WTC11 (cell line): Measurements from ENCODE around the gene SDCCAG8. TPM values are rescaled to one million over a fixed set of nuclear protein-coding genes. Genes with fewer than 3 reads are reported as not detected.

Source experiments
- ATAC-seq: fragments of 200-7000 bp; cut with Tn5 transposase; 2 replicates; pipeline ENCODE4 v1.10.0; 2021; ENCODE audit warnings: mild to moderate bottlenecking, moderate library complexity
- CTCF ChIA-PET: fragments of 300-600 bp; sonication (Branson Sonifier 250); formaldehyde crosslinking; loops from one replicate; lab custom pipeline; 2021; ENCODE audit warnings: antibody characterized with exemption; lab: Charles Lee
- POLR2A ChIA-PET: fragments of 350-600 bp; sonication (Branson Sonifier 250); formaldehyde crosslinking; loops from one replicate; lab custom pipeline; 2021; ENCODE audit warnings: antibody characterized with exemption; lab: Charles Lee
- DNase-seq: peaks from one replicate; pipeline ENCODE4 v3.0.0; 2021; ENCODE audit warnings: low spot score
- H3K27ac Mint-ChIP-seq: 2 replicates; pipeline ENCODE4 v1.8.0; 2021; ENCODE audit warnings: mixed read lengths
- H3K27me3 Mint-ChIP-seq: 2 replicates; pipeline ENCODE4 v1.8.0; 2021; ENCODE audit warnings: low read depth, mild to moderate bottlenecking, moderate library complexity, mixed read lengths
- H3K36me3 Mint-ChIP-seq: 2 replicates; pipeline ENCODE4 v1.8.0; 2021; ENCODE audit warnings: mixed read lengths
- H3K4me1 Mint-ChIP-seq: 2 replicates; pipeline ENCODE4 v1.8.0; 2022; ENCODE audit warnings: mixed read lengths
- H3K4me3 Mint-ChIP-seq: 2 replicates; pipeline ENCODE4 v1.8.0; 2021; ENCODE audit warnings: mild to moderate bottlenecking, moderate library complexity, mixed read lengths
- H3K9me3 Mint-ChIP-seq: 2 replicates; pipeline ENCODE4 v1.8.0; 2021; ENCODE audit warnings: mixed read lengths
- ATF1 ChIP-seq: sonication (generic); formaldehyde crosslinking; IDR thresholded peaks from 2 replicates; pipeline ENCODE4 v1.8.1; 2023; ENCODE audit warnings: mild to moderate bottlenecking, moderate library complexity, missing genetic modification reagents
- CREB1 ChIP-seq: sonication (generic); formaldehyde crosslinking; IDR thresholded peaks from 2 replicates; pipeline ENCODE4 v1.8.0; 2023; ENCODE audit warnings: mild to moderate bottlenecking, missing genetic modification reagents
- FOXK1 ChIP-seq: sonication (generic); formaldehyde crosslinking; IDR thresholded peaks from 2 replicates; pipeline ENCODE4 v1.8.0; 2022; ENCODE audit warnings: mild to moderate bottlenecking, moderate library complexity, missing genetic modification reagents
- GTF2I ChIP-seq: fragments of 250-450 bp; sonication (Bioruptor Pico); conservative IDR thresholded peaks from 2 replicates; pipeline ENCODE4 v1.4.0; 2021; ENCODE audit warnings: mild to moderate bottlenecking
- JAZF1 ChIP-seq: fragments of 250-450 bp; sonication (Bioruptor Pico); IDR thresholded peaks from 2 replicates; pipeline ENCODE4 v1.9.0; 2021; ENCODE audit warnings: moderate library complexity, mild to moderate bottlenecking, inconsistent platforms
- MXD4 ChIP-seq: fragments of 250-450 bp; sonication (Bioruptor Pico); IDR thresholded peaks from 2 replicates; pipeline ENCODE4 v1.8.0; 2021; ENCODE audit warnings: mild to moderate bottlenecking, moderate library complexity, borderline replicate concordance
- NFATC4 ChIP-seq: fragments of 250-450 bp; sonication (Bioruptor Pico); IDR thresholded peaks from 2 replicates; pipeline ENCODE4 v1.9.0; 2021; ENCODE audit warnings: mild to moderate bottlenecking
- NR3C1 ChIP-seq: sonication (generic); formaldehyde crosslinking; conservative IDR thresholded peaks from 2 replicates; pipeline ENCODE4 v1.8.1; 2023; ENCODE audit warnings: low read depth, mild to moderate bottlenecking, missing genetic modification reagents
- PRRX2 ChIP-seq: fragments of 250-450 bp; sonication (Bioruptor Pico); IDR thresholded peaks from 2 replicates; pipeline ENCODE4 v1.8.0; 2021; ENCODE audit warnings: mild to moderate bottlenecking
- SMAD3 ChIP-seq: sonication (generic); formaldehyde crosslinking; IDR thresholded peaks from 2 replicates; pipeline ENCODE4 v1.8.0; 2022; ENCODE audit warnings: missing genetic modification reagents, mild to moderate bottlenecking, borderline replicate concordance
- SMAD4 ChIP-seq: sonication (generic); formaldehyde crosslinking; IDR thresholded peaks from 2 replicates; pipeline ENCODE4 v1.8.0; 2022; ENCODE audit warnings: mild to moderate bottlenecking, missing genetic modification reagents
- SP1 ChIP-seq: sonication (generic); formaldehyde crosslinking; conservative IDR thresholded peaks from 2 replicates; pipeline ENCODE4 v1.8.1; 2022; ENCODE audit warnings: missing genetic modification reagents
- ZBTB21 ChIP-seq: sonication (generic); formaldehyde crosslinking; IDR thresholded peaks from 2 replicates; pipeline ENCODE4 v1.8.1; 2023; ENCODE audit warnings: mild to moderate bottlenecking, missing genetic modification reagents, borderline replicate concordance
- ZNF138 ChIP-seq: sonication (generic); formaldehyde crosslinking; conservative IDR thresholded peaks from 2 replicates; pipeline ENCODE4 v1.8.1; 2022; ENCODE audit warnings: mild to moderate bottlenecking, moderate library complexity, missing genetic modification reagents
- total RNA-seq: library from RNA; stranded (reverse); gene quantifications from 3 replicates; pipeline ENCODE4 v1.2.3, GENCODE V29; 2021
- TF ChIP-seq, protein P1 (sequence below): sonication (generic); formaldehyde crosslinking; IDR thresholded peaks from 2 replicates; pipeline ENCODE4 v1.8.1; 2022; ENCODE audit warnings: mild to moderate bottlenecking, moderate library complexity, missing genetic modification reagents
- TF ChIP-seq, protein P2 (sequence below): sonication (generic); formaldehyde crosslinking; IDR thresholded peaks from 2 replicates; pipeline ENCODE4 v1.8.1; 2022; ENCODE audit warnings: low read depth, mild to moderate bottlenecking, moderate library complexity, missing genetic modification reagents, borderline replicate concordance
- TF ChIP-seq, protein P3 (sequence below): sonication (generic); formaldehyde crosslinking; IDR thresholded peaks from 2 replicates; pipeline ENCODE4 v1.8.0; 2023; ENCODE audit warnings: missing genetic modification reagents
- TF ChIP-seq, protein P4 (sequence below): sonication (generic); formaldehyde crosslinking; IDR thresholded peaks from 2 replicates; pipeline ENCODE4 v1.8.0; 2022; ENCODE audit warnings: mild to moderate bottlenecking, missing genetic modification reagents
- TF ChIP-seq, protein P5 (sequence below): fragments of 250-450 bp; sonication (Bioruptor Pico); IDR thresholded peaks from 2 replicates; pipeline ENCODE4 v1.9.0; 2021; ENCODE audit warnings: moderate library complexity, mild to moderate bottlenecking, inconsistent platforms, borderline replicate concordance
- TF ChIP-seq, protein P6 (sequence below): fragments of 250-450 bp; sonication (Bioruptor Pico); IDR thresholded peaks from 2 replicates; pipeline ENCODE4 v1.9.0; 2021; ENCODE audit warnings: mild to moderate bottlenecking

The SDCCAG8 gene
- total RNA-seq, 1 experiment from 2014 or later: 44.3 TPM

DNA sequence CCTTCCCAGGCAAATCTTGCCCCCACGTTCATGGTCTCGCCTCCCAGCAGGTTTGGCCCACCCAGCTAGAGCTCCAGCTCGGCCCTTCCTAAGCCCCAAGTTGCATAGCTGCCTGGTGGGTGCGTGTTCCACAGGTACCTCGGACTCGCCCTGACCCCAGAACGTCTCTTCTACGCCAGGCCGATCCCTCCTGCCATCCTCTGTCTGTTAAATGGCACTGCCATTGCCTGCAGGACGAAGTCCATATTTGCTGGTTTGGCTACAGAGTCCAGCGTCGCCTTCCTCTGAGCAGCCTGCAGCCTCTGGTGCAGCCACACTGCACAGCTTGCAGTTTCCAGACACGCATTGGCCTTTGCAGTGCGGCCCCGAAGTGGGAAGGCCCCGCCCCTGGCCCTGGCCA is 228.1 kb downstream of the SDCCAG8 start:
- ATAC-seq: no peak; the same call in 1 of the 2 replicates
- peaks cover 2% of the 10 kb centered on the region; the same call in 1 of the 2 replicates for H3K27me3 Mint-ChIP-seq
- CTCF ChIA-PET: interaction anchor here (0.6 to 0.7 kb wide), 4 partner anchors 10 to 60 kb away, joined by 3 read pairs; no protein-coding TSS in a partner anchor

DNA sequence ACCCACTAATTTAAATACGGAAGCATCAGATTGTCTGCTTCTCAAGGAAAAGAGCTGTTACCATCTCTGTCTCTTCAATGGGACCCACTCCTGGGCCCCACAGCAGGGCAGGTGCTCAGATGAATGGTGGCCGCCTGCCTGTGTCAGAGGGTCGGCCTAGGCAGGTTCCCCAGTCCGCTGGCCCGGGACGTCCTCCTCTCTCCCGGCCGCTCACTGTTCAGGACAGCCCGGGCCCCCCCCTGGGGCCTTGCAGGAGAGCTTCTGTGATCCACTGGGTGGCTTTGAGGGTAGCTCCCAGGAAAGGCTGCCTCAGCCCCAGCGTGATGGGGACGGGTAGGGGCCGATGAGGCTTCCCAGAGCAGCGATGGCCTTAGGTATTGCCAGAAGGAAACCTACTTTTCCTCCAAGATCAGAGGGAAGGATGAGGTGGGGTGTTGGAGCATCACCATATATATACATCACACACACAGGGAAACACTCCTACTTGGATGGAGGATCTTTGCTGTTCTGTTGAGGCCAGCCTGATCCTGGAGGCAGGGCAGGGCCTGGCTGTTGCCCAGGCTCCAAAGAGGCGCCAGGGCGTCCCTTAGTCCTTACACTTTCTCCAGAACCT is 231.3 kb downstream of the SDCCAG8 start:
- ChIA-PET POLR2A (no interaction called here), CTCF (no interaction called here)
- Mint-ChIP-seq H3K9me3 (no peaks in the 10 kb centered on the region), H3K36me3 (no peaks in the 10 kb centered on the region), H3K27me3 (peaks cover under 1% of the 10 kb centered on the region; the same call in 1 of the 2 replicates), H3K4me1 (peaks cover 73% of the 10 kb centered on the region), H3K27ac (peak overlapping the region; percentile 49; the same call in 1 of the 2 replicates), H3K4me3 (0 out of 2 replicates have a peak overlapping the region, but pooled peaks have one; percentile 34)
- no peak for DNase-seq
- TF ChIP-seq, protein P1, sequence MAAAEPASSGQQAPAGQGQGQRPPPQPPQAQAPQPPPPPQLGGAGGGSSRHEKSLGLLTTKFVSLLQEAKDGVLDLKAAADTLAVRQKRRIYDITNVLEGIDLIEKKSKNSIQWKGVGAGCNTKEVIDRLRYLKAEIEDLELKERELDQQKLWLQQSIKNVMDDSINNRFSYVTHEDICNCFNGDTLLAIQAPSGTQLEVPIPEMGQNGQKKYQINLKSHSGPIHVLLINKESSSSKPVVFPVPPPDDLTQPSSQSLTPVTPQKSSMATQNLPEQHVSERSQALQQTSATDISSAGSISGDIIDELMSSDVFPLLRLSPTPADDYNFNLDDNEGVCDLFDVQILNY: 0 out of 2 replicates have a peak, but pooled peaks have one; percentile 23
- TF ChIP-seq MXD4 (CRISPR knock-in tag): no peak
- TF ChIP-seq, protein P2, sequence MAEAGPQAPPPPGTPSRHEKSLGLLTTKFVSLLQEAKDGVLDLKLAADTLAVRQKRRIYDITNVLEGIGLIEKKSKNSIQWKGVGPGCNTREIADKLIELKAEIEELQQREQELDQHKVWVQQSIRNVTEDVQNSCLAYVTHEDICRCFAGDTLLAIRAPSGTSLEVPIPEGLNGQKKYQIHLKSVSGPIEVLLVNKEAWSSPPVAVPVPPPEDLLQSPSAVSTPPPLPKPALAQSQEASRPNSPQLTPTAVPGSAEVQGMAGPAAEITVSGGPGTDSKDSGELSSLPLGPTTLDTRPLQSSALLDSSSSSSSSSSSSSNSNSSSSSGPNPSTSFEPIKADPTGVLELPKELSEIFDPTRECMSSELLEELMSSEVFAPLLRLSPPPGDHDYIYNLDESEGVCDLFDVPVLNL (CRISPR knock-in tag): no peak
- no peak for ATAC-seq

More for the DNA sequence above, 228.1 kb downstream of the SDCCAG8 start:
- peaks cover 7% of the 10 kb centered on the region for H3K36me3 Mint-ChIP-seq
- TF ChIP-seq SP1 (CRISPR knock-in tag) (no peak), SMAD3 (CRISPR knock-in tag) (no peak), CREB1 (CRISPR knock-in tag) (no peak), ATF1 (peak; percentile 41; the same call in 1 of the 2 replicates)
- TF ChIP-seq, protein P3, sequence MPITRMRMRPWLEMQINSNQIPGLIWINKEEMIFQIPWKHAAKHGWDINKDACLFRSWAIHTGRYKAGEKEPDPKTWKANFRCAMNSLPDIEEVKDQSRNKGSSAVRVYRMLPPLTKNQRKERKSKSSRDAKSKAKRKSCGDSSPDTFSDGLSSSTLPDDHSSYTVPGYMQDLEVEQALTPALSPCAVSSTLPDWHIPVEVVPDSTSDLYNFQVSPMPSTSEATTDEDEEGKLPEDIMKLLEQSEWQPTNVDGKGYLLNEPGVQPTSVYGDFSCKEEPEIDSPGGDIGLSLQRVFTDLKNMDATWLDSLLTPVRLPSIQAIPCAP (CRISPR knock-in tag): no peak
- TF ChIP-seq, all 79 proteins: peak for 1
- POLR2A ChIA-PET: no interaction called here
- no peak for DNase-seq
- H3K9me3 Mint-ChIP-seq: peaks cover 7% of the 10 kb centered on the region
- peaks cover 53% of the 10 kb centered on the region for H3K4me1 Mint-ChIP-seq
- H3K4me3 Mint-ChIP-seq: peak overlapping the region; percentile 72
- H3K27ac Mint-ChIP-seq: peak overlapping the region; percentile 60; the same call in 1 of the 2 replicates

DNA sequence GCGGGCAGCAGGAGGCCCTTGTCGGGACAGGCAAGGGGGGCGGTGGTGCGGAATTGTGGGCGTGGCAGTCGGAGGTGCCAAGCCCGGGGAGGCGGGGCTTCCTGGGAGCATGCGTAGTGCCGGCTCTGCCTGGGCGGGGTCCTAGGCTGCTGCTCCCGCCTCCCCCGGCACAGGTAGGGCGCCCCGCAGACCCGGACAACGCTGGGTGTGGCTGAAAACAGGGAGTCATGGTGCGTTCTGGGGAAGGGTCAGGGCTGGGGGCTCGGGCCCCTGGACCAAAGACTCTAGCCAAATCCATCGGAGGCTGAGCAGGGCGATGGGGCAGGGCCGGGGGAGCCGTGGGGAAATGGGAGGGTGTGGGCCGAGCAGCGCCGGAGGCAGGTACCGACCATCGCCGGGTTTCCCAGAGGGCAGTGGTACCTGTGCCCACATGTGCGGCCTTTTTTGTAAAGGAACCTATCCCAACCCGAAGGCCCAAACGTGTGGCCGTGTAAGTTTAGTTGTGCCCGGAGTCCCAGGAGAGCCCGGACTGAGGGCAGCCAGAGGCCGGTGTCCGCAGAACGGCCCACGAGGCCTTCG is 231.9 kb downstream of the SDCCAG8 start:
- POLR2A ChIA-PET: no interaction called here
- peak overlapping the region; percentile 99 for H3K27ac Mint-ChIP-seq
- H3K4me1 Mint-ChIP-seq: peaks cover 70% of the 10 kb centered on the region
- peak; percentile 80 for DNase-seq
- no peak for TF ChIP-seq SMAD4 (CRISPR knock-in tag)
- TF ChIP-seq ZBTB21: peak; percentile 41; the same call in 1 of the 2 replicates
- TF ChIP-seq FOXK1 (CRISPR knock-in tag): no peak
- no peak for TF ChIP-seq PRRX2 (CRISPR knock-in tag)
- TF ChIP-seq, protein P1: 0 out of 2 replicates have a peak, but pooled peaks have one; percentile 15
- no peak for TF ChIP-seq GTF2I (CRISPR knock-in tag)
- TF ChIP-seq NFATC4 (CRISPR knock-in tag): no peak
- TF ChIP-seq, protein P4, sequence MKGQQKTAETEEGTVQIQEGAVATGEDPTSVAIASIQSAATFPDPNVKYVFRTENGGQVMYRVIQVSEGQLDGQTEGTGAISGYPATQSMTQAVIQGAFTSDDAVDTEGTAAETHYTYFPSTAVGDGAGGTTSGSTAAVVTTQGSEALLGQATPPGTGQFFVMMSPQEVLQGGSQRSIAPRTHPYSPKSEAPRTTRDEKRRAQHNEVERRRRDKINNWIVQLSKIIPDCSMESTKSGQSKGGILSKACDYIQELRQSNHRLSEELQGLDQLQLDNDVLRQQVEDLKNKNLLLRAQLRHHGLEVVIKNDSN: no peak
- no peak for TF ChIP-seq ZNF138 (CRISPR knock-in tag)
- TF ChIP-seq, protein P5, sequence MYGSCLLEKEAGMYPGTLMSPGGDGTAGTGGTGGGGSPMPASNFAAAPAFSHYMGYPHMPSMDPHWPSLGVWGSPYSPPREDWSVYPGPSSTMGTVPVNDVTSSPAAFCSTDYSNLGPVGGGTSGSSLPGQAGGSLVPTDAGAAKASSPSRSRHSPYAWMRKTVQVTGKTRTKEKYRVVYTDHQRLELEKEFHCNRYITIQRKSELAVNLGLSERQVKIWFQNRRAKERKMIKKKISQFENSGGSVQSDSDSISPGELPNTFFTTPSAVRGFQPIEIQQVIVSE (CRISPR knock-in tag): no peak
- no peak for TF ChIP-seq JAZF1 (CRISPR knock-in tag)
- no peak for TF ChIP-seq NR3C1 (CRISPR knock-in tag)
- TF ChIP-seq, protein P6, sequence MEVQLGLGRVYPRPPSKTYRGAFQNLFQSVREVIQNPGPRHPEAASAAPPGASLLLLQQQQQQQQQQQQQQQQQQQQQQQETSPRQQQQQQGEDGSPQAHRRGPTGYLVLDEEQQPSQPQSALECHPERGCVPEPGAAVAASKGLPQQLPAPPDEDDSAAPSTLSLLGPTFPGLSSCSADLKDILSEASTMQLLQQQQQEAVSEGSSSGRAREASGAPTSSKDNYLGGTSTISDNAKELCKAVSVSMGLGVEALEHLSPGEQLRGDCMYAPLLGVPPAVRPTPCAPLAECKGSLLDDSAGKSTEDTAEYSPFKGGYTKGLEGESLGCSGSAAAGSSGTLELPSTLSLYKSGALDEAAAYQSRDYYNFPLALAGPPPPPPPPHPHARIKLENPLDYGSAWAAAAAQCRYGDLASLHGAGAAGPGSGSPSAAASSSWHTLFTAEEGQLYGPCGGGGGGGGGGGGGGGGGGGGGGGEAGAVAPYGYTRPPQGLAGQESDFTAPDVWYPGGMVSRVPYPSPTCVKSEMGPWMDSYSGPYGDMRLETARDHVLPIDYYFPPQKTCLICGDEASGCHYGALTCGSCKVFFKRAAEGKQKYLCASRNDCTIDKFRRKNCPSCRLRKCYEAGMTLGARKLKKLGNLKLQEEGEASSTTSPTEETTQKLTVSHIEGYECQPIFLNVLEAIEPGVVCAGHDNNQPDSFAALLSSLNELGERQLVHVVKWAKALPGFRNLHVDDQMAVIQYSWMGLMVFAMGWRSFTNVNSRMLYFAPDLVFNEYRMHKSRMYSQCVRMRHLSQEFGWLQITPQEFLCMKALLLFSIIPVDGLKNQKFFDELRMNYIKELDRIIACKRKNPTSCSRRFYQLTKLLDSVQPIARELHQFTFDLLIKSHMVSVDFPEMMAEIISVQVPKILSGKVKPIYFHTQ (CRISPR knock-in tag): no peak
- ATAC-seq: peak; percentile 49
- H3K36me3 Mint-ChIP-seq: no peaks in the 10 kb centered on the region
- CTCF ChIA-PET: interaction anchor here (1.5 kb wide), 1 partner anchor 12 kb away, joined by 7 read pairs; no protein-coding TSS in a partner anchor
- no peaks in the 10 kb centered on the region for H3K27me3 Mint-ChIP-seq
- H3K4me3 Mint-ChIP-seq: peak overlapping the region; percentile 34; the same call in 1 of the 2 replicates
- H3K9me3 Mint-ChIP-seq: no peaks in the 10 kb centered on the region
